ENCODE results near the gene URI1. TPM values are rescaled to one million over a fixed set of nuclear protein-coding genes. Genes with fewer than 3 reads are reported as not detected.

Gene URI1
- total RNA-seq, 1 donor from 2014 or later = 46.0 TPM

- Histone ChIP-seq H3K27ac (no peak overlapping the region), H3K9me3 (no peaks in the 10 kb centered on the region), H3K36me3 (peaks cover 53% of the 10 kb centered on the region), H3K4me3 (no peak overlapping the region), H3K4me1 (no peaks in the 10 kb centered on the region), H3K27me3 (ENCODE audit: low read depth) (no peaks in the 10 kb centered on the region)
- ATAC-seq = no peak
- intact Hi-C loops (cut with DNase I) = no loop called here
- no peak for TF ChIP-seq CTCF (IDR thresholded peaks at IDR 0.05)
- DNase-seq = no peak
Observed at GRCh38 chr19:30009013-30009412, 67.0 kb downstream of the URI1 start.

GRCh38 chr19:30011051-30011578 is 69.1 kb downstream of the URI1 start:
- ATAC-seq = no peak

GRCh38 chr19:30014770-30015169 is 72.7 kb downstream of the URI1 start:
- H3K36me3 ChIP-seq = peaks cover 57% of the 10 kb centered on the region
- H3K4me3 ChIP-seq = no peak overlapping the region
- ATAC-seq (no peak), DNase-seq (no peak)
- TF ChIP-seq CTCF (IDR thresholded peaks at IDR 0.05) = no peak
- no peaks in the 10 kb centered on the region for H3K4me1 ChIP-seq
- intact Hi-C loops (cut with DNase I) = no loop called here
- no peaks in the 10 kb centered on the region for H3K27me3 ChIP-seq (ENCODE audit: low read depth)
- H3K27ac ChIP-seq = no peak overlapping the region
- no peaks in the 10 kb centered on the region for H3K9me3 ChIP-seq

More at GRCh38 chr19:30011051-30011578, 69.1 kb downstream of the URI1 start:
- Histone ChIP-seq H3K9me3 (no peaks in the 10 kb centered on the region), H3K27me3 (ENCODE audit: low read depth) (no peaks in the 10 kb centered on the region), H3K36me3 (peaks cover 70% of the 10 kb centered on the region), H3K27ac (no peak overlapping the region), H3K4me1 (no peaks in the 10 kb centered on the region), H3K4me3 (no peak overlapping the region)
- DNase-seq = no peak
- intact Hi-C loops (cut with DNase I) = no loop called here
- no peak for TF ChIP-seq CTCF (IDR thresholded peaks at IDR 0.05)

- intact Hi-C loops (cut with DNase I) = no loop called here
- Histone ChIP-seq H3K9me3 (no peaks in the 10 kb centered on the region), H3K27ac (no peak overlapping the region), H3K4me1 (no peaks in the 10 kb centered on the region), H3K27me3 (ENCODE audit: low read depth) (no peaks in the 10 kb centered on the region), H3K36me3 (peaks cover 39% of the 10 kb centered on the region), H3K4me3 (no peak overlapping the region)
- DNase-seq (no peak), ATAC-seq (no peak)
- TF ChIP-seq CTCF (IDR thresholded peaks at IDR 0.05) = no peak
Observed at GRCh38 chr19:30017172-30017571, 75.1 kb downstream of the URI1 start.

- intact Hi-C loops (cut with DNase I) = no loop called here
- DNase-seq (no peak), ATAC-seq (no peak)
- Histone ChIP-seq H3K27ac (no peak overlapping the region), H3K4me3 (no peak overlapping the region), H3K27me3 (ENCODE audit: low read depth) (no peaks in the 10 kb centered on the region), H3K36me3 (peaks cover 12% of the 10 kb centered on the region), H3K4me1 (no peaks in the 10 kb centered on the region), H3K9me3 (no peaks in the 10 kb centered on the region)
- TF ChIP-seq CTCF (IDR thresholded peaks at IDR 0.05) = no peak
Observed at GRCh38 chr19:30020189-30020588, 78.2 kb downstream of the URI1 start.

GRCh38 chr19:30022659-30023058 is 80.6 kb downstream of the URI1 start:
- no peak overlapping the region for H3K4me3 ChIP-seq
- H3K27me3 ChIP-seq (ENCODE audit: low read depth) = no peaks in the 10 kb centered on the region
- no peaks in the 10 kb centered on the region for H3K4me1 ChIP-seq
- no peaks in the 10 kb centered on the region for H3K9me3 ChIP-seq
- intact Hi-C loops (cut with DNase I) = no loop called here
- no peak for TF ChIP-seq CTCF (IDR thresholded peaks at IDR 0.05)
- DNase-seq = no peak
- no peaks in the 10 kb centered on the region for H3K36me3 ChIP-seq
- H3K27ac ChIP-seq = no peak overlapping the region
- no peak for ATAC-seq
